ENCODE measurements around the gene ZNF410.
"Not testable (repeated sequence)": the region's sequence is repeated elsewhere in the genome, so short reads cannot be mapped to it uniquely, and the experiment has no call there.

GRCh38 chr14:73869754-73870153, 16.9 kb upstream of the ZNF410 start:
- TF ChIP-seq CTCF (IDR thresholded peaks at IDR 0.05; ENCODE audit: poor library complexity); EZH2phosphoT487 (IDR thresholded peaks at IDR 0.05; ENCODE audit: low read depth, severe bottlenecking, unreplicated experiment): not testable (repeated sequence)

Measured in hepatocyte (in vitro differentiated cells).